ENCODE results near the gene KRT86.

- TF ChIP-seq EZH2phosphoT487 (IDR thresholded peaks at IDR 0.05): no peak
- TF ChIP-seq CTCF (IDR thresholded peaks at IDR 0.05): no peak
- TF ChIP-seq EZH2 (IDR thresholded peaks at IDR 0.05): no peak
Measured at GRCh38 chr12:52336641-52337040, 62.2 kb downstream of the KRT86 start.
